ENCODE measurements around the gene STAG3.

STAG3 gene

GRCh38 chr7:100148225-100148558 is 29.5 kb upstream of the STAG3 start:
- peak overlapping the region; percentile 46 for H3K4me3 ChIP-seq (ENCODE audit: low read depth, low read length)
- CTCF ChIA-PET = interaction anchor here (0.9 to 13.2 kb wide), 4 partner anchors 9 to 107 kb away, joined by 3 to 167 read pairs (median 4); no protein-coding TSS in a partner anchor
- no peak for DNase-seq (ENCODE audit: low read depth, low spot score)
- TF ChIP-seq CTCF (IDR thresholded peaks at IDR 0.05; ENCODE audit: insufficient read depth, low read length, missing control alignments) = no peak
- POLR2A ChIA-PET = interaction anchor here (0.6 to 1.1 kb wide), 6 partner anchors 9 to 55 kb away, joined by 3 to 9 read pairs (median 3); partner anchors contain the start of genes GPC2, STAG3 and TRAPPC14

- ChIA-PET POLR2A (interaction anchor here (0.6 to 1.1 kb wide), 7 partner anchors 9 to 54 kb away, joined by 3 to 9 read pairs (median 3); partner anchors contain the start of genes GPC2, MBLAC1, STAG3 and TRAPPC14), CTCF (interaction anchor here (0.9 to 13.2 kb wide), 2 partner anchors 18 to 106 kb away, joined by 3 to 167 read pairs; no protein-coding TSS in a partner anchor)
- peak; percentile 94 for DNase-seq (ENCODE audit: low read depth, low spot score)
- no peak for TF ChIP-seq CTCF (IDR thresholded peaks at IDR 0.05; ENCODE audit: insufficient read depth, low read length, missing control alignments)
- H3K4me3 ChIP-seq (ENCODE audit: low read depth, low read length) = peak within 1 kb of the TSS; percentile 100
These were observed 29.0 kb upstream of the STAG3 start, which contains the start of gene LAMTOR4 for GRCh38 chr7:100148559-100149328. LAMTOR4 (plus strand) TSS chr7:100148918; CDS start chr7:100148973, 55 bp downstream.

GRCh38 chr7:100152404-100152803 is 25.3 kb upstream of the STAG3 start:
- POLR2A ChIA-PET = no interaction called here
- no peak overlapping the region for H3K4me3 ChIP-seq (ENCODE audit: low read depth, low read length)
- CTCF ChIA-PET = interaction anchor here (1.3 kb wide), 1 partner anchor 65 kb away, joined by 4 read pairs; no protein-coding TSS in a partner anchor
- DNase-seq (ENCODE audit: low read depth, low spot score) = no peak
- TF ChIP-seq CTCF (IDR thresholded peaks at IDR 0.05; ENCODE audit: insufficient read depth, low read length, missing control alignments) = no peak

GRCh38 chr7:100152937-100153666 is 24.6 kb upstream of the STAG3 start:
- H3K4me3 ChIP-seq (ENCODE audit: low read depth, low read length) = no peak overlapping the region
- no peak for DNase-seq (ENCODE audit: low read depth, low spot score)
- no peak for TF ChIP-seq CTCF (IDR thresholded peaks at IDR 0.05; ENCODE audit: insufficient read depth, low read length, missing control alignments)
- ChIA-PET CTCF (interaction anchor here (0.6 to 1.3 kb wide), 2 partner anchors 14 to 64 kb away, joined by 3 to 4 read pairs; no protein-coding TSS in a partner anchor), POLR2A (interaction anchor here (0.6 kb wide), 2 partner anchors 9 to 32 kb away, joined by 3 to 4 read pairs; no protein-coding TSS in a partner anchor)

GRCh38 chr7:100153708-100154535 is 23.8 kb upstream of the STAG3 start:
- H3K4me3 ChIP-seq (ENCODE audit: low read depth, low read length) = no peak overlapping the region
- CTCF ChIA-PET = interaction anchor here (0.6 to 5.1 kb wide), 3 partner anchors 13 to 63 kb away, joined by 3 to 31 read pairs (median 4); no protein-coding TSS in a partner anchor
- no peak for DNase-seq (ENCODE audit: low read depth, low spot score)
- TF ChIP-seq CTCF (IDR thresholded peaks at IDR 0.05; ENCODE audit: insufficient read depth, low read length, missing control alignments) = no peak
- POLR2A ChIA-PET = interaction anchor here (0.6 kb wide), 1 partner anchor 31 kb away, joined by 4 read pairs; no protein-coding TSS in a partner anchor
